Hematopoietic multipotent progenitor cell treated with erythropoietin and hydrocortisone succinate and interleukin-3 and kit ligand, for 15 days (in vitro differentiated cells): ENCODE data around the gene NLRP1.
"Not testable (repeated sequence)": the region's sequence is repeated elsewhere in the genome, so short reads cannot be mapped to it uniquely, and the experiment has no call there.

Experiments used
- DNase-seq: peaks from one replicate; pipeline ENCODE4 v3.0.0-alpha.2; 2015; ENCODE audit warnings: low spot score

The NLRP1 gene

DNA sequence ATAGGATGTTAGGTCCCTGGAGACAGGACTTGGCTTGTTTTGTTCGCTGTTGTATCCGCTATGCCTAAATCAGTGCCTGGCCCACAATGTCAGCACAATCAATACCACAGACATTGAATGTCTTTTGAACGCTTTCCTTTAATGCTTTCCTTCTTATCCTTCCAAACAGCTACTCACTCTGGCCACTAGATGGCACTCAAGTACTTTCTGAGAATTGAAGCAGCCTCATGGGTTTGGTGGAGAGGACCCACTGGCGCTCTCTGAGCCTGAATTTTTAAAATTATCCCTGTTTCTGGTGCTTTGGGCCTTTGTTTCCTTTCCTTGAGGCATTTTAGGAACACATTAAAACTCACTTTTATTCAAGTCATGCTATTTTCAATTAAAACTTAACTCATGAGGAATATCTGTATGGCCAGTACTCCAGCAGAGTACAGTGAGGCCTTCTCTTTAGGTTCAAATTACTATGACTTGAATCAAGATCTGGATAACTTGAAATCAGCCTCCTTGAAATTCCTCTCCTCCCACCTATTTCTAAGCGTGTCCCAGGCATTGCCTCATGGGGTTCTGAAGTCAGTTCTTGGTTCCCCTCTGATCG lies 3.2 kb upstream of the NLRP1 start:
- DNase-seq, result peak; percentile 71

DNA sequence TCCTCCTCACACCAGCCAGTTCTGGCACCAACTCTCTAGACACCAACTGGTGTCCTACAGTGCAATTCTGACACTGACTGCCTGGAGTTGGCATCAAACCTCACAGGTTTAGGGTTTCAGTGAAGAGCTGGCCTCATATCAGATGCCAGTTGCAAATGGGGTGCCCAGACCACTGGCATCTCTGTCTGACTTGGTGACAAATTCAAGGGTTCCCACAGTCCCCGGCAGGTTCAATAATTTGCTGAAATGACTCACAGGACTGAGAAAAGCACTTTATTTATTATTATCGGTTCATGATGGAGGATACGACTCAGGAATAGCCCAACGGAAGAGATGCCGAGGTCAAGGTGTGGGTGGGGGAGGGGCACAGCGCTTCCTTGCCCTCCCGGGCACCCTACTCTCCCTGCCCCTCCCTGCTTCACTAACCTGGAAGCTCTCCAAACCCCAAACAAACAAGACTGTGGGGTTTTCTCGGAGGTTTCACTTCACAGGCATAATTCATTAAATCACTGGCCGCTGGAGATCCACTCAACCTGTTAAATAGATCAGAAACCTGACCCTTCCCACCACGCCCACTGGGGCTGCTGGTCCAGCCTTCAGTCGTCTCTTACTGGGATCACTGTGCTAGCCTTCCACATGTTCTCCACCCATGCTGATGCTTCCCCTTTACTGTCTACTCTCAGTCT lies 1.7 kb upstream of the NLRP1 start:
- DNase-seq, result no peak

DNA sequence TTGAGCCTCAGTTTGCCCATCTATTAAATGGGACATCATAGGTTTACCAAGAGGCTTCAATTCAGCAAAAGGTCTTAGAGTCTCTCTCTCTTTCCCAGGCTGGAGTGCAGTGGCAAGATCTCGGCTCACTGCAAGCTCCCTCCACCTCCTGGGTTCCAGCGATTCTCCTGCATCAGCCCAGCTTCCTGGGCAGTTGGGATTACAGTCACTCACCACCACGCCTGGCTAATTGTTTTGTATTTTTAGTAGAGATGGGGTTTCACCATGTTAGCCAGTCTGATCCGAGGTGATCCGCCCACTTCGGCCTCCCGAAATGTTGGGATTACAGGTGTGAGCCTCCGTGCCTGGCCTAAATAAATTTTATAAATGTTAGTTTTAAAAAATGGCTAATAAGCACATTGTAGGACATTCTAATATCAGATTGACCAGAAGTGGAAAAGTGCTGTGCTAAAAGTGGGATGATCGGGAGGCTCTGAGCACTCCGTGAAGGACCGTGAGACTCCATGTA lies 1.0 kb upstream of the NLRP1 start:
- DNase-seq, result no peak

DNA sequence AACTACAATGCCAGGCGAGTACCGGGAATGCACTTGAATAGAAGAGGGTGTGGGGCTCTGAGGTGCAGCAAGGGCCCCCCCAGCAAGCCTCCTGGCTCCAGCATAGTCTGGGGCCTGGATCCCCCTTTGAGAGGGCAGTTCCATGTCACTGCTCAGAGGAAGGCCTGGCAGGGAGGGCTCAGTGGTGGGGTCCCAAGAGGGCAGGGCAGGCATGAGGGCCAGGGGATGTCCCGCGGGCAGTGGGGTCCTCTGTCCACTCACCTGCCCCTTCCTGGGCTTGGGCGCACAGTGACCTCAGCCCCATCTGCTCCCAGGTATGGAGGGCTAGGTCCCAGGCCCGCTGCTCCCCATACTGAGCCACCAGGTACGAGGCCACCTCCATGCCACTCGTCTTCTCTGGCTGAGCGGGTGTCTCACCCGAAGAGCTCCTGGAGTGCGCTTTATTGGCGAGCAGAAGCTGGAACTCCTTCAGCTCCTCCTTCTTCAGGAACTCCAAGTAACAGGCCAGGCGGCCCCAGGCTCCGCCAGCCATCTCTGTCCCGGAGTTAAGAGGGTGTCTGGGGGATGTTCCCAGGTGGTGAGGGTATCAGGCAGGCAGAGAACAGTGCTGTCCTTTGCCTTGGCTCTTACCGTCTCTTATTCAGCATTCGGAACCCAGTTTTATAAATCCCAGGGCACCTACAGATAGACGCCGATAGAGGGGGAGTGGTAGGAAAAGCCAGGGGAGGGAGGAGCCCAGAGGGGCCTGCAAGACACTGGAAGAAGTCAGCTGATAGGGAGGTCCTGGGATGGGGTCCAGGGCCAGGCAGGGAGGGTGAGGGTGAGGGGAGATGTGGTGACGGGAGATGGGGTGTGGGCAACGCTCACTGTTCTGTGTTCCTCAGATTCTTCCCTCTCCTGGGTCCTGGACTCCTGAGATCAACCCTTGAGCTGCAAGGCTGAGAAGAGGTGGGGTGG lies 605 bp downstream of the NLRP1 start:
- DNase-seq, result no peak

GRCh38 chr17:5582209-5583185 lies 1.8 kb downstream of the NLRP1 start:
- no peak for DNase-seq

GRCh38 chr17:5581655-5582054 lies 2.7 kb downstream of the NLRP1 start:
- no peak for DNase-seq

DNA sequence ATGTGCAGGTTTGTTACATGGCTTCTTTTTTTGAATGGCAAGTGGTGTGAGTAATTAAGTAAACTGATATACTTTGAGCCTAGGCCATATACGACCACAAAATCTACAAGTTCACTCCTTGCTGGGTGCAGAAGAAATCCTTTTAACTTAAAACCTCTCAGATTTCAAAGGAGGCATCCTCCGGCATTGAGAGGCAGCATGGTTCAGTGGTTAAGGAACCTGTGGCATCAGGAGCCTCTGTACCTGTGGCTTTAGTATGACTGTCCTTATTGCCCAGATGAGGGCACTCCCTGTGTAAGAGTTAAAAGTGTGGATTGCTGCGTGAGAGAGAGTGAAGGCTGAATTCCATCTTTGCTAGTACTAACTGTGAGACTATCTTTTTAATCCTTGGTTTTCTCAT lies 3.3 kb downstream of the NLRP1 start:
- DNase-seq, result no peak

- no peak for DNase-seq
These were observed 3.9 kb downstream of the NLRP1 start for GRCh38 chr17:5580367-5580766.

DNA sequence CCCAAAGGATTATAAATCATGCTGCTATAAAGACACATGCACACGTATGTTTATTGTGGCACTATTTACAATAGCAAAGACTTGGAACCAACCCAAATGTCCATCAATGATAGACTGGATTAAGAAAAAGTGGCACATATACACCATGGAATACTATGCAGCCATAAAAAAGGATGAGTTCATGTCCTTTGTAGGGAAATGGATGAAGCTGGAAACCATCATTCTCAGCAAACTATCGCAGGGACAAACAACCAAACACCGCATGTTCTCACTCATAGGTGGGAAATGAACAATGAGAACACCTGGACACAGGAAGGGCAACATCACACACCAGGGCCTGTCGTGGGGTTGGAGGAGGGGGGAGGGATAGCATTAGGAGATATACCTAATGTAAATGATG lies 5.5 kb downstream of the NLRP1 start:
- DNase-seq, result not testable (repeated sequence)

DNA sequence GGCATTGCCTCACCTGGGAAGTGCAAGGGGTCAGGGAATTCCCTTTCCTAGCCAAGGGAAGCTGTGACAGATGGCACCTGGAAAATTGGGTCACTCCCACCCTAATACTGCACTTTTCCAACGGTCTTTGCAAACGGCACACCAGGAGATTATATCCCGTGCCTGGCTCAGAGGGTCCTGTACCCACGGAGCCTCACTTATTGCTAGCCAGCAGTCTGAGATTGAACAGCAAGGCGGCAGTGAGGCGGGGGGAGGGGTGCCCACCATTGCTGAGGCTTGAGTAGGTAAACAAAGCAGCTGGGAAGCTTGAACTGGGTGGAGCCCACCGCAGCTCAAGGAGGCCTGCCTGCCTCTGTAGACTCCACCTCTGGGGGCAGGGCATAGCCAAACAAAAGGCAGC lies 11.3 kb downstream of the NLRP1 start:
- DNase-seq, result not testable (repeated sequence)

GRCh38 chr17:5571281-5571680 lies 13.0 kb downstream of the NLRP1 start:
- no peak for DNase-seq

DNA sequence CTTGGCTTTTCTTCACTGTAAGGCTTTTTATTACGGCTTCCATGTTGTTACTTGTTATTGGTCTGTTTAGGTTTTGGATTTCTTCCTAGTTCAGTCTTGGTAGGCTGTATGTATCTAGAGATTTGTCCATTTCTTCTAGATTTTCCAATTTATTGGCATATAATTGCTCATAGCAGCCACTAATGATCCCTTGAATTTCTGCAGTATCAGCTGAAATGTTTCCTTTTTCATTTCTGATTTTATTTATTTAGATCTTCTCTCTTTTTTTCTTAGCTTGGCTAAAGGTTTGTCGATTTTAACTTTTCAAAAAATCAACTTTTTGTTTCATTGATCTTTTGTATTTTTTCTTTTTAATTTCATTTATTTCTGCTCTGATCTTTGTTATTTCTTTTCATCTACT lies 18.5 kb downstream of the NLRP1 start:
- no peak for DNase-seq

- DNase-seq, result no peak
These were observed 20.9 kb downstream of the NLRP1 start for GRCh38 chr17:5563456-5563855.

DNA sequence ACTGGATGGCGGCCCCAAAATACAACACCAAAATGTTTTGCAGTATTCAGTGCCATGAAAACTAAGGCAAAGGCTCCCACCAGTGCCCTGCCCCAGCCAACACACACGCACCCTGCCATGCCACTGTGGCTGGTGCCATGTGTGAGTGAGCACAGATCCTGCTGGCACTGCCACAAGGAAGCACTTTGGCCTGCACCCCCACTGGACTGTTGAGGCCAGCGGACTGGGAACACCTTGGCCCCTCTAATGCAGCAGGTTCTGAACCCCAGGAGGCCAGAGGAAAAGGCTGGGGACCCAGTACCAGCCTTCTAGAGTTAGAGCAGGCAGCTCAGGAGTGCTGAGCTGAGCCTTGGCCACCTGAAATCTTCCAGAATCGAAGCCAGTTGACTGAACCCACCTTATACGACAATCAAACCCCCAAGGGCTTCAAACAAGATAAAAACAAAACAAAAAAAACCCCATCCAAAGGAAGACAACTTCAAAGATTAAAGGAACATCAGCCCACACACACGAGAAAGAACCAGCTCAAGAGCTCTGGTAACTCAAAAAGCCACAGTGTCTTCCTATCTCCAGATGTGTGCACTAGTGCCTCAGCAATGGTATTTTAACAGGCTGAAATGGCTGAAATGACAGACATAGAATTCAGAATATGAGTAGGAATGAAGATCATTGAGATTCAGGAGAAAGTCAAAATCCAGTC lies 21.5 kb downstream of the NLRP1 start:
- DNase-seq, result no peak

GRCh38 chr17:5561736-5562571 lies 22.4 kb downstream of the NLRP1 start:
- no peak for DNase-seq

- DNase-seq, result no peak
These were observed 23.8 kb downstream of the NLRP1 start for GRCh38 chr17:5560361-5560988.

DNA sequence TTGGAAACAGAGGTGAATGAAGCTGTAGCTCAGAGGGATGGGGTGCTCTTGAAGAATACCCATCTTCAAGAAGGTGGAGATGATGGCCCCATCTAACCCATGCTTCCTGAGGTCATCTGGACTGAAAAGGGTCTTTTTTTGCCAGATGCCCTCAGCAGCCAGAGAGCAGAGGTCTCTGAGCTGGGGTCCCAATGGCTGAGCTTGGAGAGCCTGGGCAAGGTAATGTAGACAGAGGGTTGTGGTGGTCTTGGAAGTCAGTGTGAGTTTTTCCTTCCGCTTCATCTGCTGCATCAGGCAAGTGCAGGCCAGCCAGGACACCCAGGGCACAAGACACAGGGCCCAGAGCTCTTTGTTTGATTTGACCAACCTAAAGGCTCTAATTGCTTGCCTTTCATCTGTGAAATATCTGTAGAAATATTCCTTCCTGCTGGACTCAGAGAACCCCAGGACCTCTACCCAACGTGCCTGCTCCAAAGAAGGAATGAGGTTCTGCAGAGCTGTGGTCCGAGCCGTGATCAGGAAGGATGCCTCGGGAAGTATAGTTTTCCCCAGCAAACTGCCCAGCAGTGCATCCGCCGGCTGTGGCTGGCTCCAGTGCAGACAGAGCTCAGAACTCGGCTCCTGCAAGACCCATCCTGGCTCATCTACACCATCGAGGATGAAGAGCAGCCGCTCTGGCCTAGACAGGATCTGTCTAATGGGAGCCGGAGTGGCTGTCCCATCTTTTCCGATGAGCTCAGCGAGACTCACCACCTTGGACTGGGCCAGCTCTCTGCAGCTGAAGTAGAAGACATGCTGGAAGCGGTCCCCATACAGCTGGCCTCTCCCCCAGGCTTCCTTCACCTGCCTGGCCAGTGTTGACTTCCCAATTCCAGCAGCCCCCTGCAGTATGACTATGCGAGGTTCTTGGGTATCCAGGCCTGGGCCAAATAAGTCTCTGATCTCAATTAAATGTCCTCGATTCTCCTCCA lies 25.2 kb downstream of the NLRP1 start:
- DNase-seq, result no peak

GRCh38 chr17:5557990-5558389 lies 26.3 kb downstream of the NLRP1 start:
- no peak for DNase-seq
